GM12875 (cell line): ENCODE results near the gene TGFB3.

Experiments used
- H3K4me3 ChIP-seq: one replicate; pipeline ENCODE4 v1.5.1; 2011; ENCODE audit warnings: low read depth, low read length, control low read depth
- CTCF ChIP-seq: IDR thresholded peaks from 2 replicates; pipeline ENCODE4 v1.5.1; 2011; ENCODE audit warnings: low read depth, mild to moderate bottlenecking, control low read depth, inconsistent platforms, low read length, moderate library complexity, borderline replicate concordance; ENCODE audit not compliant: insufficient read depth

Gene TGFB3

GRCh38 chr14:75961662-75962061 is 20.1 kb downstream of the TGFB3 start:
- H3K4me3 ChIP-seq = no peak overlapping the region
- TF ChIP-seq CTCF = no peak

DNA sequence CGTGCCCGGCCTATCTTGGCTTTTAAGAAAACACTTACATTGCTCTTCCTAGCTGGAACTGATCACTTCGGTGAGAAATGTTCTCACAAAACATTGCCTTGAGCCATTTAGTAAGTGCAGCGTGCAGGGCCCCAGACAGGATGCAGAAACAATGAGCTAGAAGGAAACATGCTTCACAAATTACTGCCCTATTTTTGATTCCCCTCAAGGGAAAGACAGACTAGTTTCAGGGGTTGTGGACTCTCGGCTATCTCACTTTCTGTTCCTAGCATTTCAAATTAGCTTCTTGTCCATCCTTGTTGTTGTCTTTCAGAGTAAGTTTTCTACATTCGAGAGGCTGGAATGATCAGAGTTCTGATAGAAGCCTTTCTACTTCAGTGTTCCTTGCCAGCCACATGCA is 21.6 kb downstream of the TGFB3 start:
- TF ChIP-seq CTCF = no peak
- no peak overlapping the region for H3K4me3 ChIP-seq

GRCh38 chr14:75959031-75959430 is 22.8 kb downstream of the TGFB3 start:
- TF ChIP-seq CTCF = no peak
- no peak overlapping the region for H3K4me3 ChIP-seq

- no peak for TF ChIP-seq CTCF
These were observed 29.3 kb downstream of the TGFB3 start for GRCh38 chr14:75952489-75952888.

GRCh38 chr14:75946785-75947184 is 35.0 kb downstream of the TGFB3 start:
- no peak overlapping the region for H3K4me3 ChIP-seq

More at GRCh38 chr14:75952489-75952888, 29.3 kb downstream of the TGFB3 start:
- H3K4me3 ChIP-seq = no peak overlapping the region

DNA sequence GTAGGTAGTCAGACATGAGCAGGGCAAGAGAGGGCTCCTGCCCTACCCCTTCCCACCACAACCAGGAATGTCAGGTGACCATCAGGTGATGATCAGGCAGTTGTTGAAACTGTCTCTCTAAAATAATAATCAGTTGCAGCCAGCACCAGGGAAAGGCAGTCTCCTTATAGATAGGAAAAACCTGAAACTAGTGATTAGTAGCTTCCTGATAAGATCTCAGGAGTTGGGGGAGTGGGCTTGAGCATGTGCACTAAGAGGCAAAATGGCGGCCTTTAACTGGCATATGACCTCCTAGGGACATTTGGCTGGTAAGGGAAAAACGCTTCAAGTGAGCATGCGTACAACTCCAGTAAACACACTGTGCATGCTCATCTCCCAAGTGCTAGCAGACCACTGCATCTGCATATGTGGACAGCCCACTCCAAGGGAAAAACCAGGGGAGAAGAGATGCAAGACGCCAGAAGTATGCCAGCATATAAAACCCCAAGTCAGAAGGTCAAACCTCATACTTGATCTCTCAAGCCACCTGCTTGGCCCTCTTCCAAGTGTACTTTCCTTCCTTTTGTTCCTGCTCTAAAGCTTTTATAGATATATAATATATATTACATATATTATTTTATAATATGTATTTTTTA is 37.1 kb downstream of the TGFB3 start:
- TF ChIP-seq CTCF = no peak
- H3K4me3 ChIP-seq = no peak overlapping the region

More at GRCh38 chr14:75946785-75947184, 35.0 kb downstream of the TGFB3 start:
- no peak for TF ChIP-seq CTCF

DNA sequence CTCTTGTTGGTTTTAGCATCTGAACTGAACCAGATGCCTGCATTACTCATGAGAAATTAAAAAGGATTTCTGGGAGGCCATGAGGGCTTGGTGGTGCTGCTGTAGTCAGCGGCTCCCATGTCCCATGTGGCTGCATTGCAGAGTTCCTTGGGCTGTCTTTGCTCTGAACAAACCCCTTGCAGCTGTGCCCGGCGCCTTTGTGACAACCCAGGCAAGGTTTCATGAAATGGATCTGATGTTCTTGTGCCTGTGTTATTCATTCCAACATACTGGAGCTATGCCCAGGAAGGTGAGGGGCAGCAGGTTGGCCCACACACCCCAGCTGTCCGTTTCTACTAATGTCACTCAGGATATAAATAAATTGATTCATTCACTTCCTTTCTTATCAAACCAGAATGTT is 40.8 kb downstream of the TGFB3 start:
- no peak overlapping the region for H3K4me3 ChIP-seq
- TF ChIP-seq CTCF = no peak
